Left cardiac atrium (tissue), 4 donors: ENCODE results near the gene SMG9. TPM values are rescaled to one million over a fixed set of nuclear protein-coding genes. Genes with fewer than 3 reads are reported as not detected.

ENCODE experiments used
- ATAC-seq, 2 donors: fragments of 200-7000 bp; cut with Tn5 transposase; one replicate each; pipeline ENCODE4 v1.9.1; 2020; ENCODE audit warnings: mild to moderate bottlenecking in 2 of 2, moderate library complexity in 2 of 2
- DNase-seq: peaks from one replicate; pipeline ENCODE4 v3.0.0-alpha.2; 2020
- intact Hi-C, 2 donors: fragments of 100-400 bp; cut with DNase I; formaldehyde crosslinking; loops; one replicate each; pipeline versions ENCODE4 v1.14.1 to v1.15.1; 2022 to 2023
- long read RNA-seq: library from polyadenylated mRNA; unstranded; transcript quantifications from one replicate; pipeline ENCODE4 v2.0.0, GENCODE V29; 2021
- total RNA-seq, 2 donors: library from RNA; stranded (reverse); fragmentation: NEBNext Ultra II Directional; extraction: Animal tissue kit (Norgen Biotek cat#: 25700); gene quantifications; one replicate each; pipeline ENCODE4 v1.2.1, GENCODE V29; 2021
- donor health status: DM: no; HTN: yes; CAD: no.
- donor health status: DM: no; HTN: yes; CAD: no; lungs with severe emphysema.
- donor health status: DM: yes; HTN: yes; CAD: no.
- donor health status: Dilated cardiomyopathy.

The SMG9 gene, protein sequence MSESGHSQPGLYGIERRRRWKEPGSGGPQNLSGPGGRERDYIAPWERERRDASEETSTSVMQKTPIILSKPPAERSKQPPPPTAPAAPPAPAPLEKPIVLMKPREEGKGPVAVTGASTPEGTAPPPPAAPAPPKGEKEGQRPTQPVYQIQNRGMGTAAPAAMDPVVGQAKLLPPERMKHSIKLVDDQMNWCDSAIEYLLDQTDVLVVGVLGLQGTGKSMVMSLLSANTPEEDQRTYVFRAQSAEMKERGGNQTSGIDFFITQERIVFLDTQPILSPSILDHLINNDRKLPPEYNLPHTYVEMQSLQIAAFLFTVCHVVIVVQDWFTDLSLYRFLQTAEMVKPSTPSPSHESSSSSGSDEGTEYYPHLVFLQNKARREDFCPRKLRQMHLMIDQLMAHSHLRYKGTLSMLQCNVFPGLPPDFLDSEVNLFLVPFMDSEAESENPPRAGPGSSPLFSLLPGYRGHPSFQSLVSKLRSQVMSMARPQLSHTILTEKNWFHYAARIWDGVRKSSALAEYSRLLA
- 10 to 100 TPM; 19.4 to 22.1 TPM for total RNA-seq
- long read RNA-seq, full-length matches to known transcripts, result 4 of 8 reads
- long read RNA-seq, partial matches to known transcripts, result 3 of 8 reads
- long read RNA-seq, other reads (novel, unspliced or antisense), result 1 of 8 reads

DNA sequence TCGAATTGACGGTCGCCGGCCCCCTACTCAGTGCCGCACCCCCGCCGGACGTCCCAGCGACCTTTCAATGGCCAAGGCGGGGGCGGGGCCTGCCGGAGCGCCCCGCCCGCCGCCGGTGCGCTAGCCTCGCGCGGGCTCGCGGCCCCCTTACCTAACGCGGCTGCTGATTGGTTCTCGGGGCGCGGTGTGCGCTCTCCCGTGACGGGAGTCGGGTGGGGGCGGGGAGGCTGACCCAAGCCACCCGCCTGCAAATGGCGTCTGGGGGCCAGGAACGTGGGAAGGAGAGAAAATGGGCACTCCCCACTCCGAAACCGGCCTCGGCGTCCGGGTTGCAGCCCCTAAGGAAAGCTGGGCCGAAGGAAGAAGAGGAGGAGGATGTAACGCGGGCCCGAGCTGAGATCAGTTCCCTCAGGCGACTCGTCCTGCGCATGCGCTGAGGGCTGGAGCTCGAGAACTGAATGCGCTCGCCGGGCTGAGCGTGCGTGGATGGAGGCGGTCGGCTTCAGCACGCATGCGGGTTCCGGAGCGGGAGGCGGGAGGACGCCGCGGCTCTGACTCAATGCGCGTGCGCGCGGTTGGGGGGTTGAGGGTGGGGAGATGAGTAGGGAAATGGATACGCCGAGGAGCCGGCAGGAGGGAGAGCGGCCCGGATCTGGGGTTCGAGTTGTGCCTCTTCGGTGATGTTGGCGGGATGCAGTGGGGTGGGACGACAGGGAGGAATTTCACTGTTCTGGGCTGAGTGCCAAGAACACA is at the start of gene SMG9:
TSS of gene SMG9 (minus strand) at position 460 of the 753 bp plus-strand sequence. CDS start 4,221 bp downstream, outside the sequence.
- intact Hi-C loops, result no loop called here
- DNase-seq, result peak; percentile 99
- peak; percentile 94 to 95 for ATAC-seq

DNA sequence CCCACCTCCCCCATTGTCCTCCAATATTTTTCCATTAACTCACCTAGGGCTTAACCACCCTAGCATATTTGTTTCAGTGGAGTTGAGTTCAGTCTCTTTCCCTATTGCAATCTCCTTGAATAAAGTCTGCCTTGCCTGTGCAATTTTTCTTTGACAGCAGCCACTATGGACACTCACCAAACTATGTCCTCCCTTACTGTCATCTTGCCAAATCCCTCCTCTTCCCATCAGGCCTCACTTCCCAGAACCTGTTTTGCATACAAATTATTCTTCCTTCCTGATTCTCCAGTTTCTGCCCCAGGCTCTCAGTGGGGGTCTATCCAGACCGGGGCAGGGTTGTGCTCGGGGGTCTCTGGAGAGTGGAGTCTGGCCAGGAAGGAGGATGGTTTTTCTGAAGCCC is 49.7 kb upstream of the SMG9 start:
- DNase-seq, result no peak
- ATAC-seq, result no peak
- intact Hi-C loops, result no loop called here

DNA sequence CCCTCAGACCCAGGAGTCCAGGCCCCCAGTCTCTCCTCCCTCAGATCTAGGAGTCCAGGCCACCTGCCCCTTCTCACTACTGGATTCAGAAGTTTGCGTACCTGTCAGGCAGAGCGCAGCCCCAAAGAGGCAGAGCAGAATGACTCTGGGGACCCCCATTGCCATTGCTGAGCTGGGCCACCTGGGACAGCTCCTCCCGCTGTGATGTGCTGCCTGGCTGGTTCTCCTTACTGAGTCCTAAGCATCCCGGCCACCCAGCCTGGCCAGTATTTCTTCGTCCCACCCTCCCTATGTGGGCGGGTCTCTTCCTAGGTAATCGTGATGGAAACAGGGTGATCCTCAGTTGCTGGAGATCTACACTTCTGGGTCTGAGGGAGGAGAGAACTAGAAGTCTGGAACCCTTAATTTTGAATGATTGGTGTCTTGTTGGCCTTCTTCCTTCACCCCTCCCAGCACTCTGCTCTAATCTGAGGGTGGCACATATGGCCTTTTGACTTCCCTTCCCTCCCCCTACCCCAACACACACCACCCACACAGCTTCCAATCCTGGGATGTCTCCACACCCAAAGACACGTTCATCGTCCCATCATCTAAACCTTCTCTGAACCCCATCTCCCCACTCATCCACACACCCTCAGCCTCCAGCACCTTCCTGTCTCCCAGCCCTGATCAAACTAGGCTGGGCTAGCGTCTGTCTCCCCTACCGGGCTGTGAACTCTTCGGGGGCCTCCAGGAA is 47.6 kb upstream of the SMG9 start, which contains the start of gene LYPD5:
TSS of gene LYPD5 (minus strand) at position 232 of the 736 bp plus-strand sequence. CDS start at position 165, 67 bp downstream.
- intact Hi-C loops, result no loop called here
- no peak for DNase-seq

DNA sequence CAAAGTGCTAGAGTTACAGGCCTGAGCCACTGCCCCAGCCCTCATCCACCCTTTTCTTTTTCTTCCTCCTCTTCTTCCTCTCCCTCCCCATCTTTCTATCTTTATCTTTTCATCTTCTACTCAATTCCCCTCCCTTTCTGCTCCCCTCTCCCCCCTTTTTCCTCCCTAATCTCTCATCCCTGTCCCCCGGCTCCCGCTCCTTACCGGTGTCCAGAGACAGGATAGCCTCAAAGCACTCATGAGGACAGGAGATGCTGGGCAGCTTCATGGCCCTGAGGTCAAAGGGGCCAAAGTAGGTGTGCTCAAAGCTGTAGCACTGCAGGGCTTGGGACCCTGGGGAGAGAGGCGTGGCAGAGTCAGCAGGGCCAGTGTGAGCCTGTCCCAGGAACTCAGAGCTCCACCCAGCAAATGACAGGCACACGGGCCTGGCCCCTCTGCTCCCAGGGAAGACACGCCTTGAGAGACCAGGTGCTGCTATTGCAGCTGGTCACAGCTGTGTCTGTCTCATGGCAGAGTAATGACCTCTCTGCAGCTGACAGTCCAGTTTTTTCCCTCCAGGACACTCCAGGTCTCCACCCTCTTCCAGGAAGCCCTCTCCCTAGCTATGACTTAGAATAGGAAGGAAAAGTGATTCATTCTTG is 44.9 kb upstream of the SMG9 start:
- ATAC-seq, result peak in 1 of 2 donors; percentile 17
- intact Hi-C loops, result no loop called here

More for the DNA sequence above, 47.6 kb upstream of the SMG9 start, which contains the start of gene LYPD5:
- no peak for ATAC-seq

DNA sequence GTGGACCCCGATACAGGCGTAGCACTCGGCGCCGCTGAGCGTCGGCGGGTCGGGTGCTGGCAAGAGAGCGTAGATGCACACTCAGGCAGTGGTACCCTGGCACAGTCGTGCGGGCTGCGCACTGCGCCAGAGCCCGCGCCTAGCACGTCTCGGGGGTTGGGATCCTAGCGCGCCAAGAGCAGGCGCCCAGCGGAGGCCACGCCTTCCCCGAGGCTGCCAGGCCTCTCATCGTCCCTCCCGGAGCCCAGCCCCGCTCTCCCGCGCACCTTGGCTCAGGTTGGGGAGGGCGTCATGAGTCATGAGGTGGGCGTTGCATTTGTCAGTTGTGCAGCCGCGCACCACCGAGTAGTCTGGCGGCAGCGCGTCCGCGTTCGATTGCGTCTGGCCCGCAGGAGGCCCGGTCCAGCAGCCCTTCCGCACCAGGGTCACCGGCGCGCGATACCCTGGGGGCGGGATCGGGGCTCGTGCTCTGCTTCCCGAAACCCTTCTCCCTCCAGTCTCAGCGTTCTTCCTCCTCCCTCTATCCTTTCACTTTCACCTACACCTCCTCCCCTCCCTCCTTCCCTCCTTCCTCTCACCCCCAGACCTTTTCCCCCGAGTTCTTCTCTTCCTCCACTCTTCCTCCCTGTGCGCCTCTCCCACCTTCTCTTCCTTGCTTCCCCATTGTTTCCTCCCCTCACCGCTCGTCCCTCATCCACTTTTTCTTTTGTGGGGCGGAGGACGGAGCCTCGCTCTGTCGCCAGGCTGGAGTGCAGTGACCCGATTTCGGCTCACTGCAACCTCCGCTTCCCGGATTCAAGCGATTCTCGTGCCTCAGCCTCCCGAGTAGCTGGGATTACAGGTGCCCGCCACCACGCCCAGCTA is 44.0 kb upstream of the SMG9 start:
- peak; percentile 62 to 95 for ATAC-seq
- intact Hi-C loops, result no loop called here
- DNase-seq, result peak; percentile 45

More for the DNA sequence above, 44.9 kb upstream of the SMG9 start:
- no peak for DNase-seq

DNA sequence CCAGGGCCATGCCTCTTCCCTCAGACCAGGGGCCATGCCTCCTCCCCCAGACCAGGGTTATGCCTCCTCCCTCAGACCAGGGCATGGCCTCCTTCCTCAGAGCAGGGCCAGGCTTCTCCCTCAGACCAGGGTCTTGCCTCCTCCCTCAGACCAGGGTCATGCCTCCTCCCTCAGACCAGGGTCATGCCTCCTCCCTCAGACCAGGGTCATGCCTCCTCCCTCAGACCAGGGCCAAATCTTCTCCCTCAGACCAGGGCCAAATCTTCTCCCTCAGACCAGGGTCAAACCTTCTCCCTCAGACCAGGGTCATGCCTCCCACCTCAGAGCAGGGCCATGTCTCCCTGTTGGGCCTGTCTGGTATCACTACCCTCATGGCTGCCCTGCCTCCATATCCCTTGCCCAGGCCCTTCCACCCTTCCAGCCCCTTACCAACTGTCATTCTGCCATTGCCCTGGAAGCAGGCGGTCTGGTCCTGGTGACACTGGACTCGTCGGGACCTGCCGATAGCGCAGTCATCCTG is 43.3 kb upstream of the SMG9 start:
- intact Hi-C loops, result no loop called here
- peak in 1 of 2 donors; percentile 3 for ATAC-seq
- no peak for DNase-seq

DNA sequence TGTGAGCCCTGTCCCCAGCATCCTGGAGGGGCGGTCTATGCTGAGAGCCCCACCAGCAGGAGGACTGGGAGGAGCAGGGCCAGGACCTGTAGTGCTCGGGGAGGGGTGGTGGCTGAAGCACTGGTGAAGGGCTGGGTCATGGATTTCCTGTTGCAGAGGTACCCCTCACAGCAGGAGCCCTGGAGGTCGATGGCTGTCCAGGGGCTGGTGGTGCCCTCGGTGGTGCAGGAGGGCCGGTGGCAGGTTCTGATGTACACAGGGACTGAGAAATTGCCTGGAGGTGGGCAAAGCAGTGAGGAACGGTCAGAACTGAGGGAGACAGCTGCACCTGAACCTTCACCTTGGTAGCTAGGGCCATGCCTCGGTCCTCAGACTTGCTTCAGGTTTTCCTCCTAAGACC is 42.8 kb upstream of the SMG9 start:
- intact Hi-C loops, result no loop called here
- DNase-seq, result no peak
- no peak for ATAC-seq

DNA sequence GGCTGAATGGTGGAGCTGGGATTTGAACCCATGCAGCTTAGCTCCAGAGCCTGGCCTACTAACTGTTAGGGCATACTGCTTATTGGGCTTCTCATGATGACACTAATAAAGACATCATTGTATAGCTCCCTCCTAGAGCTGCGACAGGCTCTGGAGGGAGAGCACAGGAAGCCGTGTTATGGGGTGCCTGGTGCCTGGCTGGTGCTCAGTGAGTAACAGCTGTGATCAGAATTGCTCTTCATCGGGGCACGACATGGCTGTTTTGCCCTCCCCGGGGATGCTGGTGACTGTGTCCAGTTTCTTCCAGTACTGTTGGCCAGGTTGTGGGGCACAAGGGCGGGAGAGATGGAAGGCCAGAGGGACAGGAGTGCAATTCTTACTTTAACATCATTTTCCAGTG is 42.4 kb upstream of the SMG9 start:
- ATAC-seq (no peak), DNase-seq (no peak)
- intact Hi-C loops, result no loop called here

DNA sequence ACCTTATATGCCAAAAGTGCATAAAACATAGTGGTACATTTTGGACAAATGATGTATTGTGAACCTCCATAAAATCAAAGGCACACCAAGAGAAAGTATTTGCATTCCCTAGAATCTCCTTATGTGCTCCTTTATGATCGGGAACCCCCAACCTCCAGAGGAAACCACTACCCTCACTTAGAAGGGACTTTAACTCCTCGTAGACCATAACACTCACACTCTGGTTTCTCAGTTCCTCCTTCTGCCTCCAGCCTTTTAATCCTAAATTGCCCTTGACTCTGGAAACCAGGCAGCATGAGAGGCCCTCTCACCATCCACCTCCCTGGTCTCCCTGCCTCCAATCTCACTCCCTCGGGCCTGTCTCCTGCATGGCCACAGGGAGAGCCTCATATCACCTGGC is 35.8 kb upstream of the SMG9 start:
- ATAC-seq (no peak), DNase-seq (no peak)
- intact Hi-C loops, result no loop called here

DNA sequence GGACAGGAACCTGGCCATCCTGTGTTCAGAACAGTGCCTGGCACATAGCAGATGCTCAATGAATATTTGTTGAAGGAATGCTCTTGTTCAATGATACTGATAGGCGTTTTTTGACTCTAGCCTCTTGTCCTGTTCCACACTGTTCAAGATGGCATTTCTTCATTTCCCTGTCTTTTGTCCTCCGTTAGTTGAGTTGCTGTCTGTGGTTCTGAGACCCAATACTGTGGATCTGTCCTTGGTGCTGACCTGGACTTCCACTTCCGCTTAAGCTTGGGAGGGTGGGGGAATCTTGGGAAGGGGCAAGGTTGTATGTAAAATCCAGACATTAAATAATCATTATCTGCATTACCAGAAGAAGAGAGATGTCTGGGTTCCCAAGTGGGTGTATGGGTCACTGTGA is 34.3 kb upstream of the SMG9 start:
- ATAC-seq, result peak in 1 of 2 donors; percentile 47
- no peak for DNase-seq
- intact Hi-C loops, result loop anchor here (5.0 to 10.0 kb wide), 2 partner anchors 52 to 254 kb away; partner anchors contain the start of gene ZNF575 (in 1 of the 2)

DNA sequence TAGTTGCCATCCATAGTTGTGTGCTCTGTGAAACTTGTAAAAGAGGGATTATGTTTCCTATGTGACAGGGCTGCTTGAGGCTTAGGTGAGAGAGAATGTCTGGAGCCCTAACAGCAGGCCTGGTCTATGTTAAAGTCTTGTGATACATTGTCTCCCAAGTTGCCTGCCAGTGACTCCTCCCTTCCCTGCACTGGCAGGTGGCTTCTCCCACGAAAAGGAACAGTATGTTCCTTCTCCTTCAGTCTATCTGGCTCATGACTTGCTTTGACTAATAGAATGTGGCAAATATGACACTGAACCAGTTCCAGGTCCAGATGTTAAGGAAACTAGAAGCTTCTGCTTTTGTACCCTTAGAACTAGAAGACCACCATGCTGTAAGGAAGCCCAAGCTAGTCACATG is 31.9 kb upstream of the SMG9 start:
- no peak for DNase-seq
- no peak for ATAC-seq
- intact Hi-C loops, result loop anchor here (5.0 to 10.0 kb wide), 2 partner anchors 49 to 252 kb away; partner anchors contain the start of gene ZNF575 (in 1 of the 2)

DNA sequence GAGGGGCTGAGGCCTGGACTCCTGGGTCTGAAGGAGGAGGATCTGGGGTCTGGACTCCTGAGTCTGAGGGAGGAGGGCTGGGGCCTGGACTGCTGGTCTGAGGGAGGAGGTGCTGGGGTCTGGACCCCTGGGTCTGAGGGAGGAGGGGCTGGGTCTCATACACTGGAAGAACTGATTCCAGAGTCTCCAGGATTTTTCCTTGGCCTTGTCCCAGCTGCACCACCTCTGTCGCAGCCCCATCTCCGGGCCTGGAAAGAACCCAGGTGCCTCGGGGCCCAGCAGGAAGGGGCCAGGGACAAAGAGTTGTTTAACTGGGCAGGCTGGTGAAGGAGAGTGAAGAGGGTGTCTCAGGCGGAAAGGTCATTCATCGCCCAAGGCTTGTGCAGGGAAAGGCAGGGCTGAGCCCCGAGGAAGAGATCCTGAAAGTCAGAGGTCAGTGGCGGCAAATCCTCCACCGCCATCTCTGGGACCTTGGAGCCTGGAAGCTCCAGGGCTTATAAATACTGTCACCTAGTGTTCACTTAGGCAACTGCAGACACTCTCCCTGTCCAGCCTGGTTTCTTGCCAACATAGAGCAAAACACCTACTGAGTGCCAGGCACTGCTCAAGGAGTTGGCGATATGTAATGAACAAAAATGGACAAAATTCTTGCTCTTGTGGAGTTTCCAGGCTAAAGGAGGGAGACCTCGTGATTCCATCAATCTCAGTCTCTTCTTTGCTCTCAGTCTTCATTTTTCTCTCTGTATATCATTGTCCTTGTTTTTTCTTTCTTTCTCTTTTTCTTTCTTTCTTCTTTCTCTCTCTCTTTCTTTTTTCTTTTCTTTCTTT is 30.4 kb upstream of the SMG9 start:
- intact Hi-C loops, result loop anchor here (2.0 to 10.0 kb wide), 4 partner anchors 38 to 250 kb away; partner anchors contain the start of gene ZNF575 (in 1 of the 2)
- ATAC-seq, result peak; percentile 82 to 84
- peak; percentile 51 for DNase-seq

DNA sequence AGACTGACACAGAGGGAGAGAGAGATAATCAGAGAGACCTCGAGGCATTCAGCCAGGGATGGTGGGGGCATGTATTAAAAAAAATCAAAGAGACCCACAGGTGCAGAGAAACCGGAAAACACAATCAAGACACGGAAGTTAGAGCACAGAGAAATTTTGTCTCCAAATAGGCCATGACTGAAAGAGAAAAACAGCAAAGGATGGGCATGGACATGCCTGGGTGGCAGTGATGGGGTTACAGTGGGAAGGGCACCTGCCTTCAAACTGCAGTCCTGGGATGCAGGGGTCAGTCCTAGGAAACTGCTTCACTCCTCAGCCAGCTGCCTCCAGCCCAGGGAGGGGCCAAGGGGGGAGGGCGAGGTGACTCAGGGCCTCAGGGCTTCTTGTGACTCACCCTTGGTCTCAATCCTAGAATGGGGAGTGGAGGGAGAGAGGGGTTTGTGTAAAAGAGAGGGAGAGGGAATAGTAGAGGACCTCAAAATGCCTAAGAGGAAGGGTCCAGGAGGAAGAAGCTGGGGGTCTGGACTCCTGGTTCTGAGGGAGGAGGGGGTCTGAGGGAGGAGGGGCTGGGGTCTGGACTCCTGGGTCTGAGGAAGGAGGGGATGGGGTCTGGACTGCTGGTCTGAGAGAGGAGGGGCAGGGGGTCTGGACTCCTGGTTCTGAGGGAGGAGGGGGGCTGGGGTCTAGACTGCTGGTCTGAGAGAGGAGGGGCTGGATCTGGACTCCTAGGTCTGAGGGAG is 29.6 kb upstream of the SMG9 start:
- ATAC-seq (peak in 1 of 2 donors; percentile 94), DNase-seq (peak; percentile 76)
- intact Hi-C loops, result loop anchor here (2.0 to 10.0 kb wide), 3 partner anchors 37 to 250 kb away; partner anchors contain the start of gene ZNF575 (in 1 of the 2)

DNA sequence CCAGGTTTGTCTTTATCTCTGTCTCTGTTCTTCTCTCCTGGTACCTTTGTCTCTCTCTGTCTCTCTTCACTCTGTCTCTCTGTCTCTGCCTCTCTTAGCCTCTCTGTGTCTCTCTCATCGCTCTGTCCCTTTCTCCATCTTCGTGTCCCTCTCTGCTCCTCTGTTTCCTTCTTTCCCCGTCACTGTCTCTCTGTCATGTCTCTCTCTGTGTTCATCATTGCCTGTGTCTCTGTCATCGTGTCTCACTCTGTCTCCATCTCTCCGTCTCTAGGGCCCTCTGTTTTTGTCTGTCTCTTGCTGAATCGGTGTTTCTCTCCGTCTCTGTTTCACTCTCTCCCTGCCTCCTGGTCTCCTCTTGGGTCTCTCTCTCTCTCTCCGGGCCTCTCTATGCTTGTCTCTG is 28.9 kb upstream of the SMG9 start:
- intact Hi-C loops, result loop anchor here (2.0 to 10.0 kb wide), 3 partner anchors 36 to 249 kb away; partner anchors contain the start of gene ZNF575 (in 1 of the 2)
- ATAC-seq (no peak), DNase-seq (no peak)

DNA sequence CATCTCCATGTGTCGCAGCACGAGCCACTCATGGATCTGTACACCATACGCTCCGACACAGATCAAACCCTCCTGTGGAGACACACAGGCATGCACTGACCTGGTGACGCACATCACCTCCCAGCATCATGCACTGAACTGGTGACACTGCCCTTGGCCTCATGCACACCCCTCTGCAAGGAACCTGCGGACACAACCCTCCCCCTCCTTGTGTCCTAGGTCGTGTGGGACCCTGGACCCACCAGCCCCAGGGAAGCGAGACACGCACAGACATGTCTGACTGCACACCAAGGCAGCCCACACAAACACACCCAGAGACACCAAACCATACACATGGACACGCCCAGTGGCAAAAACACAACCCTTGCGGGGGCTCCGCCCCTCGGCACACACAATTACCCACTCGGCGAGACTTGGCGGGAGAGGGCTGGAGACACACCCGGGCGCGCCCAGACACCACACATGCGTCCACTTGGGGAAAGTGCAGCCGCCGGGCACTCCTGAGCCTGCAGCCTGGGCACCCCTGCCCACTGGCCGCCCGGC is 28.0 kb upstream of the SMG9 start:
- intact Hi-C loops, result loop anchor here (5.0 to 10.0 kb wide), 2 partner anchors 35 to 248 kb away; partner anchors contain the start of gene ZNF575 (in 1 of the 2)
- DNase-seq (no peak), ATAC-seq (no peak)
